Muscle of leg (tissue), 16 donors: ENCODE measurements around the gene CNOT2. TPM values are rescaled to one million over a fixed set of nuclear protein-coding genes. Genes with fewer than 3 reads are reported as not detected.

Experiments
- DNase-seq: peaks from one replicate; pipeline ENCODE4 v3.0.0; 2013
- H3K27ac ChIP-seq: one replicate; pipeline ENCODE4 v1.5.1; 2013; ENCODE audit warnings: mild to moderate bottlenecking, low read length, control low read depth
- H3K27me3 ChIP-seq: one replicate; pipeline ENCODE4 v1.6.1; 2013; ENCODE audit warnings: low read length; ENCODE audit not compliant: control insufficient read depth, insufficient read depth
- H3K36me3 ChIP-seq: one replicate; pipeline ENCODE4 v1.6.1; 2013; ENCODE audit warnings: low read length; ENCODE audit not compliant: control insufficient read depth, insufficient read depth
- H3K4me1 ChIP-seq: one replicate; pipeline ENCODE4 v1.6.1; 2013; ENCODE audit warnings: low read length; ENCODE audit not compliant: control insufficient read depth, insufficient read depth
- H3K4me3 ChIP-seq: one replicate; pipeline ENCODE4 v1.5.1; 2013; ENCODE audit warnings: low read length, control low read depth
- H3K9me3 ChIP-seq: replicated peaks from 2 replicates; pipeline ENCODE4 v1.6.1; 2013; ENCODE audit warnings: low read depth, low read length; ENCODE audit not compliant: control insufficient read depth
- WGBS: methylation state at CpG from one replicate; pipeline ENCODE4 v1.1.5; 2013; ENCODE audit warnings: missing lambda C conversion rate; ENCODE audit not compliant: insufficient coverage; 5-methylcytosine and 5-hydroxymethylcytosine counted together
- long read RNA-seq, 11 donors: transcript quantifications; one replicate each; lab custom pipeline, GENCODE V29; 2026
- polyA plus RNA-seq, 8 donors: library from polyadenylated mRNA; unstranded; fragments of 120-200 nt; gene quantifications; one replicate each; pipeline versions ENCODE4 v1.2.1 to v1.2.3, GENCODE V29; 2013; ENCODE audit warnings: inconsistent platforms in 1 of 8, low replicate concordance in 1 of 8; ENCODE audit not compliant: insufficient read length in 8 of 8, insufficient read depth in 1 of 8
- total RNA-seq: library from RNA; stranded (reverse); fragments of 120-200 nt; gene quantifications from one replicate; pipeline ENCODE4 v1.2.4, GENCODE V29; 2013

The CNOT2 gene
- total RNA-seq, result 97.9 TPM
- polyA plus RNA-seq, result 10 to 100 TPM; 54.8 to 91.7 (median 77.2) TPM
- long read RNA-seq, donor 1, full-length matches to known transcripts, result 9 of 9 reads
- long read RNA-seq, donor 1, partial matches to known transcripts, result 0 of 9 reads
- long read RNA-seq, donor 1, other reads (novel, unspliced or antisense), result 0 of 9 reads
- long read RNA-seq, donor 2, partial matches to known transcripts, result 0 of 2 reads
- long read RNA-seq, donor 2, other reads (novel, unspliced or antisense), result 0 of 2 reads
- long read RNA-seq, donor 3, full-length matches to known transcripts, result 19 of 25 reads
- long read RNA-seq, donor 3, partial matches to known transcripts, result 6 of 25 reads
- long read RNA-seq, donor 3, other reads (novel, unspliced or antisense), result 0 of 25 reads
- long read RNA-seq, donor 4, transcript CNOT2-201 (16 exons, 3,282 nt), result major isoform, 5 of 21 reads
- long read RNA-seq, donor 4, partial matches to known transcripts, result 11 of 21 reads
- long read RNA-seq, donor 4, other reads (novel, unspliced or antisense), result 0 of 21 reads
- long read RNA-seq, donor 5, full-length matches to known transcripts, result 40 of 53 reads
- long read RNA-seq, donor 5, partial matches to known transcripts, result 7 of 53 reads
- long read RNA-seq, donor 5, other reads (novel, unspliced or antisense), result 6 of 53 reads
- long read RNA-seq, donor 6, full-length matches to known transcripts, result 22 of 34 reads
- long read RNA-seq, donor 6, partial matches to known transcripts, result 12 of 34 reads
- long read RNA-seq, donor 6, other reads (novel, unspliced or antisense), result 0 of 34 reads
- long read RNA-seq, donor 7, transcript CNOT2-201 (16 exons, 3,282 nt), result major isoform, 10 of 22 reads
- long read RNA-seq, donor 7, transcript CNOT2-226 (3 exons, 522 nt), result minor isoform, 9 of 22 reads
- long read RNA-seq, donor 7, partial matches to known transcripts, result 0 of 22 reads
- long read RNA-seq, donor 7, other reads (novel, unspliced or antisense), result 0 of 22 reads
- long read RNA-seq, donor 8, transcript CNOT2-201 (16 exons, 3,282 nt), result major isoform, 10 of 25 reads
- long read RNA-seq, donor 8, partial matches to known transcripts, result 8 of 25 reads
- long read RNA-seq, donor 8, other reads (novel, unspliced or antisense), result 0 of 25 reads
- long read RNA-seq, donor 9, partial matches to known transcripts, result 5 of 18 reads
- long read RNA-seq, donor 9, other reads (novel, unspliced or antisense), result 5 of 18 reads
- long read RNA-seq, donor 10, full-length matches to known transcripts, result 17 of 29 reads
- long read RNA-seq, donor 10, partial matches to known transcripts, result 12 of 29 reads
- long read RNA-seq, donor 10, other reads (novel, unspliced or antisense), result 0 of 29 reads
- long read RNA-seq, donor 11, transcript CNOT2-201 (16 exons, 3,282 nt), result major isoform, 6 of 12 reads
- long read RNA-seq, donor 11, transcript CNOT2-226 (3 exons, 522 nt), result minor isoform, 5 of 12 reads
- long read RNA-seq, donor 11, partial matches to known transcripts, result 0 of 12 reads
- long read RNA-seq, donor 11, other reads (novel, unspliced or antisense), result 0 of 12 reads

DNA sequence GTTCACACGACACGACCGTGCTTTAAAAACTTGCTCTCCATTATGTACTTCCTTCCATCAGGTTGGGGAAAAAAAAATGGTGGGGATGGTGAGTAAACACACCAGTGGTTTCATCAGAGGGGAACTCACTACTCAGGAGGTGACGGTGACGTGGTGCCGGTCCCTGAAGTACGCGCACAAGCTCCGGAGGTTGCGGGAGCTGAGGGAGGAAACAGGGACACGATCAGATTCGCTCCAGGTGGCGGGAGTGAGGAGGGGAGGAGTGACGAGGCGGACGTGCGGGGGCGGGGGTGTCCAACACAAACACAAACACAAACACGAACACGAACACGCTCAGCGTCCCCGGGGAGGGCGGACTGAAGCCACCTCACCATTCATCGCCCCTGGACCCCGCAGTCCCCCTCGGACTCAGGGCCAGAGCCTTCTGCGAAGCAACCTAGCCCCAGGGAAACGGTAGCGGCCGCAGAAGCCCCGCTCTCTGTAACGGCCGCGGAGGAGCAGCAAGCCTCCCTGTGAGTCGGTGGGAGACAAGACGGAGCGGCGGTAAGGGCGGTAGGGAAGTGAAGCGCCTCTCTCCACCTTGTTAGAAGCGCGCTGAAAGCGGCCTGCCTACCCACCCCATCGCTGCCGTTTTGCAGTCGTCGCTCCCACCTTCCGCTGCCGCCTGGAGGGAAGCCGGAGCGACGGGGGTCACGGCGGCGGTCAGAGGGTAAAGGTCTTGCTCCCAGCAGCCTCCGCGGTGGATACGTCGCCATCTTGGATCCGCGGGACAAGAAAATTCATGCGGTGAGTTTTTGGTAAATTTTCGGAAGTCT lies at the start of gene CNOT2:
Gene CNOT2 (plus strand): TSS at position 739 of the 815 bp plus-strand sequence. CDS start 34,794 bp downstream, outside the sequence.
- no peaks in the 10 kb centered on the region for H3K27me3 ChIP-seq
- DNase-seq, result peak; percentile 96
- H3K4me1 ChIP-seq, result peaks cover 4% of the 10 kb centered on the region
- H3K4me3 ChIP-seq, result peak within 1 kb of the TSS; percentile 99
- H3K9me3 ChIP-seq, result no peaks in the 10 kb centered on the region
- H3K36me3 ChIP-seq, result peaks cover 11% of the 10 kb centered on the region
- peak within 1 kb of the TSS; percentile 100 for H3K27ac ChIP-seq
- under 1% methylated on average over 55 of the region's 64 CpGs for WGBS

DNA sequence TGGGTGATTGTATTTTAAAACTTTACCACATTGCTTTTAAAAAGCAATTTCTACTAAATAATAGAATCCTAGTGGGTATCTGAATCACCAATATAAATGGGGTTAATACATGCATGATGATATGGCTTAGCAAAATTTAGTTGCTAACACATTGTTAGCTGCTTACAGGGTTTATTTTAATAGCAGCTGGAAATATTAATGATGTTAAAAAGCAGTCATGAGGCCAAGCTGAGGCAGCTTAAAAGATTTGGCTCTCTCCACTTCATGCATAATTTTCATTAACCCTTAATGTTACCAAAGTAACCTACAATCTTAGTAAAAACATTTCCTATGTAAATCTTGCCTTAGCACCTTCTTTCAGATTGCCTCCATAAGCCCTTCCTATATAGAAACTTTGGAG lies 49.2 kb upstream of the CNOT2 start:
- no peak overlapping the region for H3K27ac ChIP-seq
- no peaks in the 10 kb centered on the region for H3K36me3 ChIP-seq
- no peaks in the 10 kb centered on the region for H3K27me3 ChIP-seq
- H3K4me1 ChIP-seq, result peaks cover 2% of the 10 kb centered on the region
- DNase-seq, result no peak
- H3K9me3 ChIP-seq, result no peaks in the 10 kb centered on the region
- H3K4me3 ChIP-seq, result no peak overlapping the region

GRCh38 chr12:70196811-70197281 lies 46.4 kb upstream of the CNOT2 start:
- no CpG with 5 or more reads among the region's 1 CpG for WGBS
- H3K9me3 ChIP-seq, result no peaks in the 10 kb centered on the region
- peaks cover 2% of the 10 kb centered on the region for H3K4me1 ChIP-seq
- peak; percentile 89 for DNase-seq
- no peaks in the 10 kb centered on the region for H3K27me3 ChIP-seq
- peak overlapping the region; percentile 36 for H3K27ac ChIP-seq
- H3K4me3 ChIP-seq, result no peak overlapping the region
- H3K36me3 ChIP-seq, result no peaks in the 10 kb centered on the region

DNA sequence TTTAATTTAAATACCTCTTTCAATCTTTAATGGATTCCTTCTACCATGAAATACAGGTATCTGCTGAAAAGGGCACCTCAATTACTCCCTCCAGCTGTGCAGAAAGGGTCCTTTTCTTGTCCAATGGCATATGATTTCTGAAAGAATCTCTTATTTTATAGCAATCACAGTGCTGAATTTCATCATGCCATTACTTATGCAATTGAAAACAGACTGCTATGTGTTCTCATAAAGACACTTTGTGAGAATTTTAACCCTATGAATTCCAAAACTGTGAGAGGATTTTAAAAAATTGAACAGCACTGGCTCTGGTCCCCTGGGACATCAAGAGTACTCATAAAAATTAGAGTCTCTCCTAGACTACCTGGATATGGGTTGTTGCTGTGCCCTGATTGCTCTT lies 45.9 kb upstream of the CNOT2 start:
- H3K4me1 ChIP-seq, result peaks cover 2% of the 10 kb centered on the region
- H3K36me3 ChIP-seq, result no peaks in the 10 kb centered on the region
- no peaks in the 10 kb centered on the region for H3K27me3 ChIP-seq
- peak; percentile 41 for DNase-seq
- H3K4me3 ChIP-seq, result no peak overlapping the region
- H3K27ac ChIP-seq, result peak overlapping the region; percentile 36
- H3K9me3 ChIP-seq, result no peaks in the 10 kb centered on the region

- no peaks in the 10 kb centered on the region for H3K27me3 ChIP-seq
- no peak for DNase-seq
- no peak overlapping the region for H3K4me3 ChIP-seq
- peaks cover 10% of the 10 kb centered on the region for H3K36me3 ChIP-seq
- H3K9me3 ChIP-seq, result peaks cover 23% of the 10 kb centered on the region
- no peak overlapping the region for H3K27ac ChIP-seq
- H3K4me1 ChIP-seq, result no peaks in the 10 kb centered on the region
Observed at GRCh38 chr12:70213707-70214106, 29.5 kb upstream of the CNOT2 start.

DNA sequence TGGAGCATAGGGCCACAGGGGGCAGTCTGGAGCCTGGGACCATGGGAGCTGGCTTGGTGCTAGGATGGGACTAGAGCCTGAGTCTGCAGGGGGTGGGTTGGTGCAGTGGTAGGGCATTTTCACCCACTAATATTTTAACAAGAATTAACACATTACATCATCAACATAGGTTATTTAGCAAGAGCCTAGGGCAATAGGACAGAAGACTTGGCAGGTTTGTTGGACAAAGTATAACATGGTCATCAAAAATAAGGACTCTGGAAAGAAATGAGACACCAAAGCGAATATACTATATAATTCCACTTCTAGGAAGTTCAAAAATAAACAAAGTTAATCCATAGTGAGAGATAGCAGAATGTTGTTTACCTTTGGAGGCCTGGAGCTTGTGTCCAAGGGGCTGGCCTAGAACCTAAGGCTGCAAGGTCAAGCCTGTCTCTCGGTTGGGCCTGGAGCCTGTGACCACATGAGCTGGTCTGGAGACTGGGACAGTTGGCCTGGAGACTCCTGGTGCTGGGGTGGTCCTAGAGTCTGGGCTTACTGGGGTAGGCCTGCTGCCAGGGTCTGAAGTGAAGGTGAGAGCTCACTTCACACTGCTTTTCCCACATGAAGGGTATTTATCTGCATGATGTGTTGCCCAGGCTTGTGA lies 28.1 kb upstream of the CNOT2 start:
- peaks cover 10% of the 10 kb centered on the region for H3K36me3 ChIP-seq
- no peak for DNase-seq
- H3K27ac ChIP-seq, result no peak overlapping the region
- WGBS, result 100% methylated on average over 1 of the region's 2 CpGs
- H3K4me3 ChIP-seq, result no peak overlapping the region
- H3K9me3 ChIP-seq, result peaks cover 15% of the 10 kb centered on the region
- H3K27me3 ChIP-seq, result no peaks in the 10 kb centered on the region
- H3K4me1 ChIP-seq, result no peaks in the 10 kb centered on the region

DNA sequence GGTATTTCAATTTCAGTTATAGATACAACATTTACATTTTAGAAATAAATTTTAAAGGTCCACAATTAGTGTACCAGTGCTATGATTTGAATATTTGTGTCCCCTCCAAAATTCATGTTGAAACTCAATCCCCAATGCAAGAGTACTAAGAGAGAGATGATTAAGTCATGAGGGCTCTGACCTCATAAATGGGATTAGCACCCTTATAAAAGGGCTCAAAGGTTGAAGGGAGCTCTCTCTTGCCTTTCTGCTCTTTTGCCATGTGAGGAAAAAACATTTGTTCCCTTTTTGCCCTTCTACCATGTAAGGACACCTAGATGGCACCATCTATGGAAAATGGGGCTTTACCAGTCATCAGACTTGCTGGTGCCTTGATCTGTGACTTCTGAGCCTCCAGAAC lies 25.8 kb upstream of the CNOT2 start:
- Histone ChIP-seq H3K27ac (no peak overlapping the region), H3K27me3 (no peaks in the 10 kb centered on the region), H3K36me3 (peaks cover 10% of the 10 kb centered on the region), H3K4me3 (no peak overlapping the region), H3K9me3 (peaks cover 15% of the 10 kb centered on the region), H3K4me1 (no peaks in the 10 kb centered on the region)
- DNase-seq, result no peak

- Histone ChIP-seq H3K4me3 (no peak overlapping the region), H3K4me1 (no peaks in the 10 kb centered on the region), H3K27me3 (no peaks in the 10 kb centered on the region), H3K9me3 (no peaks in the 10 kb centered on the region), H3K36me3 (no peaks in the 10 kb centered on the region), H3K27ac (no peak overlapping the region)
- no peak for DNase-seq
Observed at GRCh38 chr12:70221626-70222025, 21.6 kb upstream of the CNOT2 start.

GRCh38 chr12:70227911-70228310 lies 15.3 kb upstream of the CNOT2 start:
- H3K36me3 ChIP-seq, result no peaks in the 10 kb centered on the region
- H3K27me3 ChIP-seq, result no peaks in the 10 kb centered on the region
- no peak overlapping the region for H3K27ac ChIP-seq
- WGBS, result no CpG with 5 or more reads among the region's 2 CpGs
- no peak for DNase-seq
- H3K4me3 ChIP-seq, result no peak overlapping the region
- no peaks in the 10 kb centered on the region for H3K4me1 ChIP-seq
- no peaks in the 10 kb centered on the region for H3K9me3 ChIP-seq
